ENCODE data around the gene DLL4.

DLL4 gene

DNA sequence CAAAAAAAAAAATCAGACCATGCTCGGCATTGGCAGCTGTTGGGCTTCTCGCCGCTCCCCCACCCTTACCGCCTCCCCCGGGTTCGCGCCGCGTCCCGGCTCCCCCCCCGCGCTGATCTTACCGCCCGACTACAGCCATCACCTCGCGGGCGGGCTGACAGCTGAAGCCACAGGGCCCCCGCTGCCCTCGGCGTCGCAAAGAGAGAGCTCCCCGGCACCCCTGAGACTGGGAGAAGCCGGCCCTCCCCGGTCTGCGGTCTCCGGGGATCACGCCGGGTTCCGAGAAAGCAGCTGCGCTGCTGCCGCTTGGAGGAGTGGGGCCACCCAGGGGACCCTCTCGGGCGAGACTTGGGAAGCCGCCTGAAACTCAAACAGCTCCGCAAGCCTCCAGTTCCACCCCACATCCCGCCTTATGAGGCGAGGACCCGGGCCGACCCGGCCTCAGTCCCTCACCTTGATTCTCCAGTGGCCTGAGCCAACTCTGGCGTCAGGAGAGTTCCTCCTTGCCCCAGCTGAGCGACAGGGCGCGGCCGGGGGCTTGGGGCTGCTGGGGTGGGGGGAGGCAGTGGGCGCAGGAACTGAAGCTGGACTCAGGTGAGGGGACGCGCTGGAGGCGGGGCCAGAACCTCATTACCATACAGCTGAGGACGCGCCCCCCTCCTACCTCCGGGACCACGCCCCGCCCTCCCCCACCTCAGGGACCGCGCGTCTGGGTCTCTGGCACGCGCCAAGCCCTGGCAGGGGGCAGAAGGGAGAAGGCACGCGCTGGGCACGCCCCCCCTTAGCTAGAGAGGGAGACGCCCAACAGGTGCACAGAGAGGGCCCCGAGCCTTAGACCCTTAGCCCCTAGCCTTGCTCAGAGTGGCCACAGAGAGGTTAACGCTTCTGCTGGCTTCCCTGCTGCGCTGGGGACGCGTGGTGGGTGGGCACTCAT, 1.0 kb upstream of the DLL4 start:
- no peak for DNase-seq (ENCODE audit: low read depth)

DNA sequence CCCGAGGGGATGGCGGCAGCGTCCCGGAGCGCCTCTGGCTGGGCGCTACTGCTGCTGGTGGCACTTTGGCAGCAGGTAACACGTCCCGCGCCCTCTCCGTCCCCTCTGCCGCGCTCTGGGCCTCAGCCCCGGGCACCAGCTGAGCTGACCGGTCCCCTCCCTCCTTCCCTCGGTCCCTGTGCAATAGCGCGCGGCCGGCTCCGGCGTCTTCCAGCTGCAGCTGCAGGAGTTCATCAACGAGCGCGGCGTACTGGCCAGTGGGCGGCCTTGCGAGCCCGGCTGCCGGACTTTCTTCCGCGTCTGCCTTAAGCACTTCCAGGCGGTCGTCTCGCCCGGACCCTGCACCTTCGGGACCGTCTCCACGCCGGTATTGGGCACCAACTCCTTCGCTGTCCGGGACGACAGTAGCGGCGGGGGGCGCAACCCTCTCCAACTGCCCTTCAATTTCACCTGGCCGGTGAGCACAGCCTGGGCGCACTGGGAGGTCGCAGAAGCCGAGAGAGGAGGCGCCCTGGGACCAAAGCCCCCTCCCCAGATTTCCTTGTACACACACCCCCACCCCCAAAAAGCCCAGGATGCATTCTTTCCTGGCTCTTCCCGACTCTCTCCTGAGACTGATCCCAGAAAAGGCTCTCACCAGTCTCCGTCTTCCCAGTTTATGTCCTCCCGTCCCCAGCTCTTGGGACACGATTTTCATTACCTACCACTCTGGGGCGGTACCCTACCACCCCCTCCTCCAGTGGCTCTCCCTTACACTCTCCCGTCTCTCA, 705 bp downstream of the DLL4 start:
- DNase-seq (ENCODE audit: low read depth): no peak

DNA sequence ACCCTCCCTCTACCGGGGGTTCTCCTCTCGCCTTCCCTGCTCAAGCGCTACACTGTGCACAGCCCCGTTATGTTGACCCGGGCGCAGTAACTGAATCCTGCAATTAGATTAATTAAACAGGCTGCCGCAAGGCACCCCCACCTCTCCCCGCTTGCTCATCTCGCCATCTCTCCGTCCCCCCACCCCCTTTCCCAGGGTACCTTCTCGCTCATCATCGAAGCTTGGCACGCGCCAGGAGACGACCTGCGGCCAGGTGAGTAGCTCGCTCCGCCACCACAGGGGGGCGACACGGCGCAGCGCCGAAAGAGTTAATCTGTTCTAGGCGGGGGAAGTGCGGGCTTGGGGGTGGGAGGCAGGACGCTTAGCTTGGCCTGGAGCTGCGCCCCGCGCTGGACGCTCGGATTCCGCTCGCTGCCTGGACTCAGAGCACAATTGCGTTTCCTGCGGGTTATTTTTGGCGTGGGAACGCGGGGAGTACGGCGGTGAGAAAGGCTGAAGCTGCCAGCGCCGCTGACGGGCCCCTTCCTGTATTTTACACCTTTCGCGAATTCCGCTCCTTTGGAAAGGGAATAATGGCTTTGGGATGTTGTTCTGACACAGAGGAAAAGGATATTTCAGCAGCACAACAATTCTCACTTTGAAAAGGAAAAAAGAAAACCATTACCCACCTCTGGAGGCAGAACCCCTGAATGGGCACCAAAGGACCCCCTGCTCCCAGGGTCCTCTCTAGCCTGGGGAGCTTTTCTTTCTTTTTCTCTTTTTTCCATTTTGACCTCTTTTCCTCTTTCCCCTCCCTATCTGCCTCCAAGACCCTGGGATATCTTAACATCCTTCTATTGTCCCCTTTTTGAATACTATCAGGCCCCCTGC, 1.5 kb downstream of the DLL4 start:
- DNase-seq (ENCODE audit: low read depth): no peak

DNA sequence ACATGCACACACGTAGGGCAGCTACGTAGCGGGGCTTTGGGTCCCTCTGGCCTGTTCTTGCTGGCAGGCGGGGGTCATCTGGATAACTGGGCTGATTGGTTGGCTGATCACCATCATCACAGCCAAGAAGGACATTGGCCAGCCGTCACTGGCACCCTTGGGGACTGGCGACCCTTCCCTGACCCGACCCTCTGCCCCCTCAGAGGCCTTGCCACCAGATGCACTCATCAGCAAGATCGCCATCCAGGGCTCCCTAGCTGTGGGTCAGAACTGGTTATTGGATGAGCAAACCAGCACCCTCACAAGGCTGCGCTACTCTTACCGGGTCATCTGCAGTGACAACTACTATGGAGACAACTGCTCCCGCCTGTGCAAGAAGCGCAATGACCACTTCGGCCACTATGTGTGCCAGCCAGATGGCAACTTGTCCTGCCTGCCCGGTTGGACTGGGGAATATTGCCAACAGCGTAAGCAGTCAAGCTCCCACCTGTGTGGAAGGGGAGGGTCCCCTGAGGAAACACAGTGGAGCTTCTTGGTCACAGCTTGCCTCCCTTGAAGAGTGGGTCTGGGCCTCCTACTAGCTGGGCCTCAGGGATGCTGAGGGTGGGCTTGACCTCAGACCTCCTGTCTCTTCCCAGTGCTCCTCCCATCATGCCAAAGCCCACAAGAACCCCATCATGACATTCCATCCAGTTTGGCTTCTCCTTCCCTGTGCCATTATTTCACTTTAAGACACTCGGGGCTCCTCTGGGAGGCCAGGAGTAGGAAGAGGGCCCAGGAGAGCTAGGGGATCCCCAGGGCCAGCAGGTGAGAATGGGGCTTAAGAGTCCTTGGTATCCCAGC, 2.4 kb downstream of the DLL4 start:
- DNase-seq (ENCODE audit: low read depth): no peak

DNA sequence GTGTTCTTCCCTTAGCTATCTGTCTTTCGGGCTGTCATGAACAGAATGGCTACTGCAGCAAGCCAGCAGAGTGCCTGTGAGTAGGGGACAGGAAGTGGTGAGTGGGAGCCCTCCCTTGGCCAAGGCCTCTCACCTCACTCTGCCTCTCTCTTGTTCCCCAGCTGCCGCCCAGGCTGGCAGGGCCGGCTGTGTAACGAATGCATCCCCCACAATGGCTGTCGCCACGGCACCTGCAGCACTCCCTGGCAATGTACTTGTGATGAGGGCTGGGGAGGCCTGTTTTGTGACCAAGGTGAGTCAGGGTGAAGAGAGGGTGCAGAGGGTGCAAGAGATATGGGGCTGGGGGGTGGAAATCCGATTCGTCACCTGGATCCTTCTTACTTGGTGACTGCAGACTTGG, 3.0 kb downstream of the DLL4 start:
- no peak for DNase-seq (ENCODE audit: low read depth)

DNA sequence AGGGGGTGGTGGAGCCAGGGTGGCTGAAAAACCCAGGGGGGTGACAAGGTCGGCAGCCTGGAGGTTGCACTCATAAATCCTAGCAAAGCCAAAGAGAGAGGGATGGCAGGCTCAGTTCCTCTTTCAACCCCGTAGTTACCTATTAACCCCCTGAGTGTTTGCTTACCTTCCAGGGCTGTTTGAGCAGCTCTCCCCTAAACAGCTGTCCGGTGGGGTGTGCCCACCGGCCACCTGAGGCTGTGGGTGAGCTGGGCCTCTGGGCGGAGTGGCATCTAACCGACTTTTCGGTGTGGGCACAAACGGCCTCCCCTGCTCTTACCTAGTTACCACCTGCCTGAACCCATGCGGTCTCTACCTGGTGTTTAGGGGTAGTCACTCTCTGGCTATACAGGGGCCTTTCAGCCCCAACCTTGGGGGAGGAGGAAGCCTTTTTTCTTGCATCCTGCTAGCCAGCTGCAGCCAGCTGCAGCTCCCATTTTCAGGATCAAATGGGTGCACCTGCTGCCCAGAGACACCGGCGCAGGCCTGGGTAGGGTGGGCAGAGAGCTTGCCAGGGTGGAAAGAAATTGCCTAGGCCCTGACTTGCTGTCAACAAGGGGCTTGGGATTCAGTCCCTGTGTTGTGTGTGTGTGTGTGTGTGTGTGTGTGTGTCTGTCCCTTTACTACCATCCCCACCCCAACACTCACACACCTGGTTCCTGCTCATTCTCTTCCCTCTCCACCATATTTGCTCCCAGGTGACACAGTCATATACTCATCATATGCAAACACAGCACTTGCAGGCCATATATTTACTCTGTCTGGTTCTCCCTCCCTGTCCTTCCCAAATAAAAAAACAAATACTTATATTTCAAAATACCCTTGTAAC, 3.7 kb downstream of the DLL4 start:
- no peak for DNase-seq (ENCODE audit: low read depth)

DNA sequence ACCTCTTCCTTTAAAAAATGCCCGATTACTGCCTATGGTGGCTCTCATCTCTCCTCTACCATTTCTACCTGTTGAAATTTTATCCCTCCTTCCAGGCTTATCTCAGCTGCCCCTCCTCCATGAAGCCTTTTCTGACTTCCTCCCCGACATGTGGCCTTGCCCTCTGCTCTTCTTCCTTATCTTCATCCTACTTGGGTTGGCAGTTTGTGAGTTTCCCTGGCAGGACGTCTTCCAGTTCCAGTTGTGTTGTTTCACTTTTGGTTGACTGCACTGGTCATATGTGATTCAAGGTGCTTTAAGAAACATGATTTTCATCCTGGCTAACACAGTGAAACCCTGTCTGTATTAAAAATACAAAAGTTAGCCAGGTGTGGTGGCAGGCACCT, 4.4 kb downstream of the DLL4 start:
- no peak for DNase-seq (ENCODE audit: low read depth)

DNA sequence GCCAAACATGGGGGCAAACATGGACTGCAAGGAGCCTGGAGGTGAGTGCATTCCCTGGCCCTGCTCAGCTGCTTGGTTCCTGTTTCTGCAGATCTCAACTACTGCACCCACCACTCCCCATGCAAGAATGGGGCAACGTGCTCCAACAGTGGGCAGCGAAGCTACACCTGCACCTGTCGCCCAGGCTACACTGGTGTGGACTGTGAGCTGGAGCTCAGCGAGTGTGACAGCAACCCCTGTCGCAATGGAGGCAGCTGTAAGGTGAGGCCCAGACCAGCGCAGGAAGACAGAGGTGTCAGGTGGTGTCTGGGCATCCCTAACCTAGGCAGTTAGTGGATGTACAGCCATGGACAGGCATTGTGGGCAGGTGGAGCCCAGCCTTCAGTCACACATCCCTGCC, 5.3 kb downstream of the DLL4 start:
- no peak for DNase-seq (ENCODE audit: low read depth)

DNA sequence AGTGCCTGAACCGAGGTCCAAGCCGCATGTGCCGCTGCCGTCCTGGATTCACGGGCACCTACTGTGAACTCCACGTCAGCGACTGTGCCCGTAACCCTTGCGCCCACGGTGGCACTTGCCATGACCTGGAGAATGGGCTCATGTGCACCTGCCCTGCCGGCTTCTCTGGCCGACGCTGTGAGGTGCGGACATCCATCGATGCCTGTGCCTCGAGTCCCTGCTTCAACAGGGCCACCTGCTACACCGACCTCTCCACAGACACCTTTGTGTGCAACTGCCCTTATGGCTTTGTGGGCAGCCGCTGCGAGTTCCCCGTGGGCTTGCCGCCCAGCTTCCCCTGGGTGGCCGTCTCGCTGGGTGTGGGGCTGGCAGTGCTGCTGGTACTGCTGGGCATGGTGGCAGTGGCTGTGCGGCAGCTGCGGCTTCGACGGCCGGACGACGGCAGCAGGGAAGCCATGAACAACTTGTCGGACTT, 7.1 kb downstream of the DLL4 start:
- DNase-seq (ENCODE audit: low read depth): no peak

DNA sequence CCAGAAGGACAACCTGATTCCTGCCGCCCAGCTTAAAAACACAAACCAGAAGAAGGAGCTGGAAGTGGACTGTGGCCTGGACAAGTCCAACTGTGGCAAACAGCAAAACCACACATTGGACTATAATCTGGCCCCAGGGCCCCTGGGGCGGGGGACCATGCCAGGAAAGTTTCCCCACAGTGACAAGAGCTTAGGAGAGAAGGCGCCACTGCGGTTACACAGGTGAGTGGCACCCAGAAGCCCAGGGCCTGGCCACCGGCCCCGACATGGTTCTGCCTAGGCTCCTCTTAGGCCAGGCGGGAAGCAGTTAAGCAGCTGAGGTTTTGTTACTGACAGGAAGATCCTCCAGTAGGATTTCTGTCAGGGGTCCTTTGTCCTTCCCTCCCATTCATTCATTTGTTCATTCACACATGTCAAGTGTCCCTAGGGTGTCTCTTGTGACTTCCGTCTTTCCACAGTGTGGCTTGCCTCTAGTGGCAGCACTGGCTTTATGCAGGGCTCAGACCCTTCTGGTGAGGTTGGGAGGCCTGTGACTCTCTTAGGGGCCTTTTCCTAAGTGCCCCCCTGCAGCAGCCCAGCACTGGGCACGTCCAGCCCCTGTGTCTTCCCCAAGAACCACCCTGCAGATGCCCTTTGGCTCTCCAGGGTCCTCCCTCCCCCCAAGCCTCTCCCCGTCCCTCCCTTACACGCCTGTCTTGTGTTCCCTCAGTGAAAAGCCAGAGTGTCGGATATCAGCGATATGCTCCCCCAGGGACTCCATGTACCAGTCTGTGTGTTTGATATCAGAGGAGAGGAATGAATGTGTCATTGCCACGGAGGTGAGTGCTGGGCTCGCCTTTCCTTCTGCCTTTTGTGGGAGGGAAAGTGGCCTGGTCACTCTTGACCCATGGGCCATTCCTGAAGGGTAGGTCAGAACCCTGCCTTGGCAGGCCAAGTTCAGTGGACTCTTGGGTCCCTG, 7.8 kb downstream of the DLL4 start:
- no peak for DNase-seq (ENCODE audit: low read depth)

DNA sequence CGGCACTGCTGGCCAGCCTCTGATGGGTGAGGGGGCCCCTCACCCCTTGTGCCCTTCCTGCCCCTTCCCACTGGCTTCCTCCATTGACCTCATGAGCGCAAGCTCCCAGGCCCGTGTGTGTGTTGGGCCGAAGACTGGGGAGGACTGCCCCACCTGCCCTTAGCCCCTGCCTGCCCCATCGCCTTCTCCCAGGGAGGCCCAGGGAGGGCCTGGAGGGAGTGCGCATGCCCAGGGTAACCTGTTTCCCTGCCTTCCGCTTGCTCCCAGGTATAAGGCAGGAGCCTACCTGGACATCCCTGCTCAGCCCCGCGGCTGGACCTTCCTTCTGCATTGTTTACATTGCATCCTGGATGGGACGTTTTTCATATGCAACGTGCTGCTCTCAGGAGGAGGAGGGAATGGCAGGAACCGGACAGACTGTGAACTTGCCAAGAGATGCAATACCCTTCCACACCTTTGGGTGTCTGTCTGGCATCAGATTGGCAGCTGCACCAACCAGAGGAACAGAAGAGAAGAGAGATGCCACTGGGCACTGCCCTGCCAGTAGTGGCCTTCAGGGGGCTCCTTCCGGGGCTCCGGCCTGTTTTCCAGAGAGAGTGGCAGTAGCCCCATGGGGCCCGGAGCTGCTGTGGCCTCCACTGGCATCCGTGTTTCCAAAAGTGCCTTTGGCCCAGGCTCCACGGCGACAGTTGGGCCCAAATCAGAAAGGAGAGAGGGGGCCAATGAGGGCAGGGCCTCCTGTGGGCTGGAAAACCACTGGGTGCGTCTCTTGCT, 8.8 kb downstream of the DLL4 start:
- DNase-seq (ENCODE audit: low read depth): no peak

DNA sequence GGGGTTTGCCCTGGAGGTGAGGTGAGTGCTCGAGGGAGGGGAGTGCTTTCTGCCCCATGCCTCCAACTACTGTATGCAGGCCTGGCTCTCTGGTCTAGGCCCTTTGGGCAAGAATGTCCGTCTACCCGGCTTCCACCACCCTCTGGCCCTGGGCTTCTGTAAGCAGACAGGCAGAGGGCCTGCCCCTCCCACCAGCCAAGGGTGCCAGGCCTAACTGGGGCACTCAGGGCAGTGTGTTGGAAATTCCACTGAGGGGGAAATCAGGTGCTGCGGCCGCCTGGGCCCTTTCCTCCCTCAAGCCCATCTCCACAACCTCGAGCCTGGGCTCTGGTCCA, 9.4 kb downstream of the DLL4 start:
- no peak for DNase-seq (ENCODE audit: low read depth)

DNA sequence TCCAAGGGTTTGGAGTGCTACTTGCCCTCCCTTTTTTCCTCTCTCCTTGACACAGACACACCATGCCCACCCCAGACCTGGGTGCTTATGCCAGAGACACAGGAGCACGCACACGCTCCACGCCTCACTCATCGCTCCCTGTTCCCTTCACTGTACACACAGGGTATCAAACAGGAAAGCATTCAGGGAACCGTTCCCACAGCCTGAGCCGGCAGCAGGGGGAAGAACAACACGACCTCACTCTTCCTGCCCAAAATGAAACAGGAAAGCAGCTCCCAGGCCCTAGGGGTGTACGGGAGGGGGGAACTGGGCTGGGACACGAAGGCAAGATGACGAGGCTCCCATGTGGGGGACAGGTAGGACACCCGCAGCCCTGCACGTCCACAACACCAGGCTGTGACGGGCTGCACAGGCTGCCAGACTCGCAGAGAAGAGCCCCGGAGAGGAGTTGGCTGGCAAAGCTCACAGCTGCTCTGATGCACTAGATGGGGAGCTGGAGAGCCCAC, 11.2 kb downstream of the DLL4 start:
- no peak for DNase-seq (ENCODE audit: low read depth)

DNA sequence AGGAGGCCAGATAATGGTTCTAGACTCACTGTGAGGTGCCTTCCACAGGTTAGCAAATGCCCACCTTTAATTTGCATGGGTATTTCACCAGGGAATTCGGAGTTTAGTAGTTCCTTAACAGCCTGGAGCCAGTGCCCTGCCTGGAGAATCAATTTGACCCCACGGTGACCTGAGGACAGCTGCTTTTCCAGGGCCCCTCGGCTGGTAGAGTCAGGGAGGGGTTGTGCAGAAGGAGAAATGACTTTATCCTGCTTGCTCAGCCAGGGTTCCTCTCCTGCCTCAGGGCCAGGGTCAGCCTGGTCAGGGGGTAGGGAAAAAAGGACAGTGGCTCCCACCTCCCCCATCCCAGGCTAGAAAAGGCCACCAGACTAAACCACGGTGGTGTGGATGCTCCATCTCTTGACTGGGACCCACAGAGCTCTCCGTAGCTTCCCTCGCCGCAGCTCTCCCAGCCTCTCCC, 12.0 kb downstream of the DLL4 start:
- no peak for DNase-seq (ENCODE audit: low read depth)

DNA sequence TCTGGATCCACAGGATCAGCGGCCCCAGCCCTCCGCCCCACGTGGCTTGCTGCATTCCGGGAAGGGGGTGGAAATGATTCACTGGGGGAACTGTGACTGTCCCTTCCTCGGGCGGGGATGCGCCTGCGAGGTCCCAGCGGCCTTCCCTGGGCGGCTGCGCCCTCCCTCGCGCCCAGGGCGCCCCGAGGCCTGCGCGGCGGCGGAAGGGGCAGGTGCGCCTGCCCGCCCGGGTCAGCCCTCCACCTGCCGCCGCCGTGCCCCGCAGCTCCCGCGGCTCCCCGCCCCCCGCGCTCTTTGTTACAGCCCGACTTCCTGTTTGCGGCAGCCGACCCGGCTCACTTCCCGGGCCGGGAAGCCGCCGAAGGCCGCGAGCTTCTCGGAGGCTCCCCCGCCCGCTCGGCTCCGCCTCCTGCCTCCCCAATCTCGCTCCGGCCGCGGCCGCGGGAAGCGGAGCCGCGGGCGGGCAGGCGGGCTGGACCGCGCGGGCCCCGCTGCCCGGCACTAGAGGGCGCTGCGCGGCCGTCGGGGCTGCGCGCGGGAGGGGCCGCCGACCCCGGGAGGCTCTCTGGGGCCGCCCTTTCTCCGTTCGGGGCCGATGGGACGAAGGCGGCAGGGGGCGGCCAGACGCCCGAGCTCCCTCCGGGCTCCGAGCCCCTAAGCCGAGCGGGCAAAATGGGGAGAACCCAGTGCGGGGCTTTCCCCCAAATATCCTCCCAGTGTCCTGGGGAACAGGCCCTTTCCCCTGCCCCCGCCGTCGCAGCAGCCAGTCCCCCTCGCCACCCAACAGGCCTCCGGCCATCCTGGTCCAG, 12.6 kb downstream of the DLL4 start:
- peak; percentile 52 for DNase-seq (ENCODE audit: low read depth)

DNA sequence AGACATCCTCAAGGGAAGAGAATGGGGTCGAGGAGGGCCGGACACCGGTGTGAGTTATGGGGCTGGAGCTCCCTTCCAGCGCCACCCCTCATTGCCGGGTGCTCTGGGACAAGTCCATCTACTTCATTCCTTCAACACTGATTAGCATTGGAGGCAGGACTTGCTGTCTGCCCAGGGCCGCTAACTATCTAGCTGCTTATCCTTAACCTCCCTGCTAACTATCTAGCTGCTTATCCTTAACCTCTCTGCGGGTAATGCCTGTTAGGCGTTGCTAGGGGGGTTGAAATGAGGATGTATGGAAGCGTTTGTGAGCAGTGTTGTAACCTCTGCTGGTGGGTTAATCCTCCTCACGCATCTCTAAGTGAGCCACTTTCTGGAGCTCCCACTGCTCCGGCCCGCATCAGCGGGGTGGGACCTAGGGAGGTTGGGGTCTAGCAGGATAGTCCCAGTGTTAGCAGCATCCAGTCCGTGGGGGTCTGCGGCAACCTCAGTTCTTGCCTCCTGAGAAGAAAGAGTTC, 13.3 kb downstream of the DLL4 start:
- DNase-seq (ENCODE audit: low read depth): no peak

DNA sequence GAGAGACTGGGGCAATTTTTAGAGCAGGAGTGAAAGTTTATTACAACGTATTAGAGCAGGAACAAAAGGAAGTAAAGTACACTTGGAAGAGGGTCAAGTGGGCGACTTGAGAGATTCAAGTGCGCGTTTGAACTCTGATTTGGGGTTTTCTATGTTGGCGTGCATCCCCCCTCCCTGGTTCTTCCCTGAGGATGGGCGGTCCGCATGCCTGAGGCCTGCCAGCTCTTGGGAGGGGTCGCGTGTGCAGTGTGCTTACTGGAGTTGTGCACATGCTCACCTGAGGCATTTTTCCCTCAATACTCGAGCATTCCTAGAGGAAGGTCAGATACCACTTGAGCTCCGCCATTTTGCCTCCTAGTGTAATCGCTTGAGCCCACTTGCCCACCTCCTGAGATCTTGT, 13.7 kb downstream of the DLL4 start:
- DNase-seq (ENCODE audit: low read depth): no peak
